HepG2 (cell line): ENCODE results near the gene KLHL8. TPM values are rescaled to one million over a fixed set of nuclear protein-coding genes. Genes with fewer than 3 reads are reported as not detected.

Experiments
- ASH2L ChIP-seq: fragments of 300-600, 200-600 bp; sonication (generic); IDR thresholded peaks from 2 replicates; pipeline ENCODE4 v1.7.0; 2017; ENCODE audit warnings: low read depth, mild to moderate bottlenecking, moderate library complexity, mixed read lengths, low read length; ENCODE audit not compliant: insufficient read length
- BHLHE40 ChIP-seq: IDR thresholded peaks from 2 replicates; pipeline ENCODE4 v1.6.1; 2011; ENCODE audit warnings: low read length, improper control_type of control experiment
- FOXP1 ChIP-seq, 2 experiments: fragments of 450-650 bp in 1 of 2; IDR thresholded peaks; 2 replicates each; pipeline ENCODE4 v1.6.1; 2017 to 2018; ENCODE audit warnings: antibody characterized with exemption in 1 of 2
- HNRNPLL ChIP-seq: fragments of 200-400 bp; formaldehyde crosslinking; IDR thresholded peaks from 2 replicates; pipeline ENCODE4 v1.6.1; 2017; ENCODE audit warnings: mild to moderate bottlenecking, low read depth, low read length; ENCODE audit not compliant: poor library complexity, severe bottlenecking
- JUN ChIP-seq: sonication (generic); formaldehyde crosslinking; IDR thresholded peaks from 2 replicates; pipeline ENCODE4 v1.4.0; 2020; ENCODE audit warnings: mild to moderate bottlenecking, missing genetic modification reagents
- MXD4 ChIP-seq: IDR thresholded peaks from 2 replicates; pipeline ENCODE4 v1.6.1; 2016; ENCODE audit warnings: mild to moderate bottlenecking, missing biosample characterization, missing genetic modification reagents
- MYC ChIP-seq: sonication (generic); formaldehyde crosslinking; IDR thresholded peaks from 2 replicates; pipeline ENCODE4 v1.9.0; 2021; ENCODE audit warnings: missing genetic modification reagents, borderline replicate concordance
- PHB2 ChIP-seq: fragments of 450-650 bp; IDR thresholded peaks from 2 replicates; pipeline ENCODE4 v1.6.1; 2018; ENCODE audit not compliant: partially characterized antibody
- RBM39 ChIP-seq: fragments of 200-400 bp; formaldehyde crosslinking; IDR thresholded peaks from one replicate; pipeline ENCODE4 v1.6.1; 2018; ENCODE audit warnings: antibody characterized with exemption, mild to moderate bottlenecking, low read depth, low read length; ENCODE audit not compliant: poor library complexity, severe bottlenecking
- SMAD3 ChIP-seq: sonication (generic); formaldehyde crosslinking; IDR thresholded peaks from 2 replicates; pipeline ENCODE4 v1.4.0; 2020; ENCODE audit warnings: missing genetic modification reagents
- SRSF9 ChIP-seq: fragments of 200-400 bp; formaldehyde crosslinking; IDR thresholded peaks from 2 replicates; pipeline ENCODE4 v1.6.1; 2018; ENCODE audit warnings: borderline replicate concordance, mild to moderate bottlenecking, low read depth, low read length; ENCODE audit not compliant: insufficient read depth, poor library complexity, severe bottlenecking
- ZMYM3 ChIP-seq: sonication (generic); formaldehyde crosslinking; IDR thresholded peaks from 2 replicates; pipeline ENCODE4 v1.5.1; 2020; ENCODE audit warnings: mild to moderate bottlenecking, missing genetic modification reagents
- ZNF331 ChIP-seq: sonication (generic); formaldehyde crosslinking; IDR thresholded peaks from 2 replicates; pipeline ENCODE4 v1.4.0; 2020; ENCODE audit warnings: missing genetic modification reagents
- ZNF343 ChIP-seq: sonication (generic); formaldehyde crosslinking; IDR thresholded peaks from 2 replicates; pipeline ENCODE4 v1.4.0; 2020; ENCODE audit warnings: mild to moderate bottlenecking, missing genetic modification reagents
- ZNF441 ChIP-seq: sonication (generic); formaldehyde crosslinking; IDR thresholded peaks from 2 replicates; pipeline ENCODE4 v1.7.0; 2021; ENCODE audit warnings: missing genetic modification reagents, borderline replicate concordance
- ZNF567 ChIP-seq: sonication (generic); formaldehyde crosslinking; IDR thresholded peaks from 2 replicates; pipeline ENCODE4 v1.8.1; 2023; ENCODE audit warnings: mild to moderate bottlenecking, missing genetic modification reagents, borderline replicate concordance
- ZNF615 ChIP-seq: sonication (generic); formaldehyde crosslinking; IDR thresholded peaks from 2 replicates; pipeline ENCODE4 v1.5.0; 2020; ENCODE audit warnings: mild to moderate bottlenecking, missing genetic modification reagents, borderline replicate concordance
- ZNF7 ChIP-seq: IDR thresholded peaks from 2 replicates; pipeline ENCODE4 v1.6.1; 2016; ENCODE audit warnings: missing biosample characterization, missing genetic modification reagents
- ZNF747 ChIP-seq: sonication (generic); formaldehyde crosslinking; IDR thresholded peaks from 2 replicates; pipeline ENCODE4 v1.8.1; 2023; ENCODE audit warnings: missing genetic modification reagents, mild to moderate bottlenecking, borderline replicate concordance
- ZNF749 ChIP-seq: sonication (generic); formaldehyde crosslinking; IDR thresholded peaks from 2 replicates; pipeline ENCODE4 v1.8.0; 2022; ENCODE audit warnings: mild to moderate bottlenecking, missing genetic modification reagents, moderate library complexity, borderline replicate concordance
- polyA plus RNA-seq, 8 experiments: library from polyadenylated mRNA; depleted of rRNA in 3 of 8; stranded (reverse) in 7 of 8; unstranded in 1 of 8; fragments of >200 nt; fragmentation: Illumina TruSeq in 4 of 8; extraction: Trizol in 4 of 8; gene quantifications; 2 replicates each; pipeline versions ENCODE4 v1.2.1 to v1.2.3, GENCODE V29; 2011 to 2016; ENCODE audit warnings: low read depth in 4 of 8, missing spikeins in 1 of 8, mixed read lengths in 1 of 8; ENCODE audit not compliant: insufficient read depth in 1 of 8
- total RNA-seq, 5 experiments: library from RNA; depleted of rRNA; stranded (reverse); fragments of >200 nt; fragmentation: Illumina TruSeq; extraction: Trizol; gene quantifications; 2 replicates each; pipeline ENCODE4 v1.2.3, GENCODE V29; 2016; ENCODE audit warnings: low read depth in 1 of 5
- TF ChIP-seq, protein P1 (sequence below): IDR thresholded peaks from 2 replicates; pipeline ENCODE4 v1.6.1; 2016
- TF ChIP-seq, protein P2 (sequence below): sonication (generic); formaldehyde crosslinking; IDR thresholded peaks from 2 replicates; pipeline ENCODE4 v1.5.0; 2020; ENCODE audit warnings: mild to moderate bottlenecking, missing genetic modification reagents
- TF ChIP-seq, protein P3 (sequence below): sonication (generic); formaldehyde crosslinking; IDR thresholded peaks from 2 replicates; pipeline ENCODE4 v1.4.0; 2020; ENCODE audit warnings: missing genetic modification reagents, borderline replicate concordance

The KLHL8 gene
- total and polyA plus RNA-seq, 2 of the 13 experiments (the other 11 are each of a cell fraction or from before 2014, with no cell fraction given), result 2.8 to 11.7 TPM

DNA sequence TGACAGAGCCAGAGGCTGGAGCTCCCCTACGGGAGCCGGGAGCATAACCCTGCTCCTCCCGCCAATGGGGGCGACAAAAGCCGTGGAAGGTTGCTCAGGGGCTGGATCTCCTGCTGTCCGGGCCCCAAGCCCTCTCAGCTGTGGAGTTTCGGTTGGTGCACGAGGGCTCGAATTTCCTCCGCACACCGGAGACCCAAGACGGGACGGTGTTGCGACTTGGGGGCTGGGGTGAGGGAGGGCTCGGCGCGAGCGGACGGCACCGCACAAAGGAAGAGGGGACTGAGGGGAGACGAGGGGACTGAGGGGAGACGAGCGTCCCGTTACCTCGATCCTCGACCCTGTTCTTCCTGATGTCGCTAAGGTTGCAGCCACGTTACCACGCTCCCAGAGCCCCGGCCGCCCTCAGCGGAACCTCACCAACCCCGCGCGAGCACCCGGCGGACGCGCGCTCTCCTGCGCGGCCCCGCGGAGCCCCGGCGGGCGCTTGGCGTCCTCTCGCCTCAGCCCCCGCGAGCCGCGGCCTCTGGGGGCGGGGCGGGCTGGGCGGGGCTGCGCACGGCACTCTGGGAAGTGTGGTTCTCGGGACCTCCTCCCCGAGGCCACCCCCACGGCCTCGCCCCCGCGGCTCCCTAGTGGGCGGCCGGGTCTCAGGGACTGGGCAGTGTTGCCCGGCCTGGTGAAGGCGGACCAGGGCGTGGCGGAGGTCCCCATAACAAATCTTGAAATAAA lies at the start of gene KLHL8 (continued):
- TF ChIP-seq, protein P1, sequence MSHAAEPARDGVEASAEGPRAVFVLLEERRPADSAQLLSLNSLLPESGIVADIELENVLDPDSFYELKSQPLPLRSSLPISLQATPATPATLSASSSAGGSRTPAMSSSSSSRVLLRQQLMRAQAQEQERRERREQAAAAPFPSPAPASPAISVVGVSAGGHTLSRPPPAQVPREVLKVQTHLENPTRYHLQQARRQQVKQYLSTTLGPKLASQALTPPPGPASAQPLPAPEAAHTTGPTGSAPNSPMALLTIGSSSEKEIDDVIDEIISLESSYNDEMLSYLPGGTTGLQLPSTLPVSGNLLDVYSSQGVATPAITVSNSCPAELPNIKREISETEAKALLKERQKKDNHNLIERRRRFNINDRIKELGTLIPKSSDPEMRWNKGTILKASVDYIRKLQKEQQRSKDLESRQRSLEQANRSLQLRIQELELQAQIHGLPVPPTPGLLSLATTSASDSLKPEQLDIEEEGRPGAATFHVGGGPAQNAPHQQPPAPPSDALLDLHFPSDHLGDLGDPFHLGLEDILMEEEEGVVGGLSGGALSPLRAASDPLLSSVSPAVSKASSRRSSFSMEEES (CRISPR knock-in tag), result peak; percentile 11; the same call in 1 of the 2 replicates
- TF ChIP-seq SMAD3 (CRISPR knock-in tag) (no peak), ZNF747 (CRISPR knock-in tag) (no peak), BHLHE40 (no peak), MYC (CRISPR knock-in tag) (peak; percentile 64; the same call in 1 of the 2 replicates), ASH2L (peak; percentile 74), RBM39 (peak; percentile 94), ZNF749 (CRISPR knock-in tag) (no peak), SRSF9 (no peak), ZNF441 (CRISPR knock-in tag) (no peak; the same call in 1 of the 2 replicates), HNRNPLL (peak; percentile 87), ZNF7 (CRISPR knock-in tag) (no peak), ZMYM3 (peak; percentile 40; the same call in 1 of the 2 replicates), ZNF331 (no peak), ZNF567 (CRISPR knock-in tag) (0 out of 2 replicates have a peak, but pooled peaks have one; percentile 39), JUN (CRISPR knock-in tag) (no peak), MXD4 (CRISPR knock-in tag) (no peak; the same call in 1 of the 2 replicates), ZNF615 (CRISPR knock-in tag) (no peak), FOXP1 (IDR thresholded peaks at IDR 0.05) (no peak), FOXP1 (CRISPR knock-in tag; IDR thresholded peaks at IDR 0.05) (no peak), ZNF343 (CRISPR knock-in tag) (no peak), PHB2 (no peak)
- TF ChIP-seq, protein P2, sequence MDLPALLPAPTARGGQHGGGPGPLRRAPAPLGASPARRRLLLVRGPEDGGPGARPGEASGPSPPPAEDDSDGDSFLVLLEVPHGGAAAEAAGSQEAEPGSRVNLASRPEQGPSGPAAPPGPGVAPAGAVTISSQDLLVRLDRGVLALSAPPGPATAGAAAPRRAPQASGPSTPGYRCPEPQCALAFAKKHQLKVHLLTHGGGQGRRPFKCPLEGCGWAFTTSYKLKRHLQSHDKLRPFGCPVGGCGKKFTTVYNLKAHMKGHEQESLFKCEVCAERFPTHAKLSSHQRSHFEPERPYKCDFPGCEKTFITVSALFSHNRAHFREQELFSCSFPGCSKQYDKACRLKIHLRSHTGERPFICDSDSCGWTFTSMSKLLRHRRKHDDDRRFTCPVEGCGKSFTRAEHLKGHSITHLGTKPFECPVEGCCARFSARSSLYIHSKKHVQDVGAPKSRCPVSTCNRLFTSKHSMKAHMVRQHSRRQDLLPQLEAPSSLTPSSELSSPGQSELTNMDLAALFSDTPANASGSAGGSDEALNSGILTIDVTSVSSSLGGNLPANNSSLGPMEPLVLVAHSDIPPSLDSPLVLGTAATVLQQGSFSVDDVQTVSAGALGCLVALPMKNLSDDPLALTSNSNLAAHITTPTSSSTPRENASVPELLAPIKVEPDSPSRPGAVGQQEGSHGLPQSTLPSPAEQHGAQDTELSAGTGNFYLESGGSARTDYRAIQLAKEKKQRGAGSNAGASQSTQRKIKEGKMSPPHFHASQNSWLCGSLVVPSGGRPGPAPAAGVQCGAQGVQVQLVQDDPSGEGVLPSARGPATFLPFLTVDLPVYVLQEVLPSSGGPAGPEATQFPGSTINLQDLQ (CRISPR knock-in tag), result peak; percentile 76; the same call in 1 of the 2 replicates
- TF ChIP-seq, protein P3, sequence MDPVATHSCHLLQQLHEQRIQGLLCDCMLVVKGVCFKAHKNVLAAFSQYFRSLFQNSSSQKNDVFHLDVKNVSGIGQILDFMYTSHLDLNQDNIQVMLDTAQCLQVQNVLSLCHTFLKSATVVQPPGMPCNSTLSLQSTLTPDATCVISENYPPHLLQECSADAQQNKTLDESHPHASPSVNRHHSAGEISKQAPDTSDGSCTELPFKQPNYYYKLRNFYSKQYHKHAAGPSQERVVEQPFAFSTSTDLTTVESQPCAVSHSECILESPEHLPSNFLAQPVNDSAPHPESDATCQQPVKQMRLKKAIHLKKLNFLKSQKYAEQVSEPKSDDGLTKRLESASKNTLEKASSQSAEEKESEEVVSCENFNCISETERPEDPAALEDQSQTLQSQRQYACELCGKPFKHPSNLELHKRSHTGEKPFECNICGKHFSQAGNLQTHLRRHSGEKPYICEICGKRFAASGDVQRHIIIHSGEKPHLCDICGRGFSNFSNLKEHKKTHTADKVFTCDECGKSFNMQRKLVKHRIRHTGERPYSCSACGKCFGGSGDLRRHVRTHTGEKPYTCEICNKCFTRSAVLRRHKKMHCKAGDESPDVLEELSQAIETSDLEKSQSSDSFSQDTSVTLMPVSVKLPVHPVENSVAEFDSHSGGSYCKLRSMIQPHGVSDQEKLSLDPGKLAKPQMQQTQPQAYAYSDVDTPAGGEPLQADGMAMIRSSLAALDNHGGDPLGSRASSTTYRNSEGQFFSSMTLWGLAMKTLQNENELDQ, result no peak
